Measurements from ENCODE around the gene CACNA1C.
"Not testable (repeated sequence)": the region's sequence is repeated elsewhere in the genome, so short reads cannot be mapped to it uniquely, and the experiment has no call there.

The CACNA1C gene

DNA sequence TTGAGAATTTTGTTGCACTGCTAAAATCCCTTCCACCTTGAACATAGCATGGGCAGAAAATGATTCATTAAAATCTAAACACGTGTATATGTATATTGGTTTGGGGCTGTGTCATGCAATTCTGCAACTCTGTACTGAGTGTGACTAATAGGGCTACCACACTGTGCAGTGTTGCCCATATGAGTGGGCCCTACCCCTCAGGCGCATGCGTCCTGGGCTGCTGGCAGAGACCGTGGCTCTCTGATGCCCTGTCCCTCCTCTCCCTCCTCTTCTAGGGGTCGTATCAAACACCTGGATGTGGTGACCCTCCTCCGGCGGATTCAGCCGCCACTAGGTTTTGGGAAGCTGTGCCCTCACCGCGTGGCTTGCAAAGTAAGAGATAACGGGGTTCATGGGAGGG lies 613.6 kb downstream of the CACNA1C start:
- DNase-seq: no peak

DNA sequence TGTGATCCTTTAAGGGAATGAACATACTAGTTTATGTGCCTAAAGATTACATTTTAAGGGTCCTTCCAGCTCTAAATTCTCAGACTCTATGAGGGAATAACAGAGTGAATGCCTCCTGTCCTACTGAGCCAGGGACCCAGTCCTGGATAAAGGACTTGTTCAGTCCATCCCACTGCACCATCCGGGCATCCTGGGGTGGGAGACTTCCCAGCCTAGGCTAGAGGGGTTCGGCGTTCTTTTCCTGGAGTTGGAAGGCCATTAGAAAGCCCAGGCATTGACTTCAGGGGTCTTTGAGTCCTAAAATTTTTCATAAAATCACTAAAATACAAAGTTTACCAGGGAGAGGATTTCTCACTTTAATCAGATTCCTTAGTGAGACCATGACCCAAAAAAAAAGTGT lies 614.1 kb downstream of the CACNA1C start:
- DNase-seq: no peak

DNA sequence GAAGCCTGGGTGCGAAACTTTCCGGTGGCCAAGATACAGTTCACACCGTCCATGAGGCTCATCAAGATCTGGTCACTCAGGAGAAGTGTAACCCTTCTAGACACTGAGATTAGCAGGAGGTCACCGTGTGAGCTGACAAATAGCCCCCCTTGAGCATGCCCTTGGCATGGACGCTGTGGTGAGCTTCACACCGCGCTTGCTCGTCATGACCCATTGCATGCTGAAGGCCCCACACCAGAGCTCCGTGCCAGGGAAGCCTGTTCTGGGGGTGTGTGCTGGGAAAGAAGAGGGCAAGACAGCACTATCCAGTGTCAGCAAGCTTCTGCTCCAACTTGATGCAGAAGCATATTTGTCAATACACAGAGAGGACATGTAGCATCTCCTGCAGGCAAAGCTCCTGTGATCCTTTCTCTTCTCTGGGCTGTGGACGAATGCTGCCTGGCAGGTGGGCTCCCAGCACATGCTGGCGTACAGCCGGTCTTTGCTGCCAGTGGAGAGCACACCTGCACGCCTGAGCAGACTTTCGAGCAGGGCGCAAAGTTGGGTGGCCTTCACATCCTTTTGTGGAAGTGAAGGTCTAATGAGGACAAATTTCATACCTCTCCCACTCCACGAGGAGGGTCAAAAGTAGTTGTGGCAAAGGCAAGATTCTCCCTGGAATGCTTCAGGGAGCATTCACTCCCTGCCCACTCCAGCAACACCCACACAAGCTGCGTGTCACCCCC lies 615.1 kb downstream of the CACNA1C start:
- DNase-seq: no peak

DNA sequence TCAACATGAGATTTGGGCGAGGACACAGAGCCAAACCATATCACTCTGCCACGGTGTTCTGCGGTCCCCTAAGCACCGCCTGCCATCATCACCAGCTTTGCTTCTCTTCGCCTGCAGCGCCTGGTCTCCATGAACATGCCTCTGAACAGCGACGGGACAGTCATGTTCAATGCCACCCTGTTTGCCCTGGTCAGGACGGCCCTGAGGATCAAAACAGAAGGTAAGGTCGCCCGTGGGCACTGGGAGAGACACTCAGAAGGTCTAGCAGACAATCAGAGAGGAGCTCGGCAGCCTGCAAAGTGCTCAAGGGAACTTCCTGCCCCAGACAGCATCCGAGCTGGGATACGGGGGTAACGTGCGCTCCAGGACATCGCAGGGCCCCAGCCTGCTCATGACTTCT lies 616.0 kb downstream of the CACNA1C start:
- DNase-seq: no peak

DNA sequence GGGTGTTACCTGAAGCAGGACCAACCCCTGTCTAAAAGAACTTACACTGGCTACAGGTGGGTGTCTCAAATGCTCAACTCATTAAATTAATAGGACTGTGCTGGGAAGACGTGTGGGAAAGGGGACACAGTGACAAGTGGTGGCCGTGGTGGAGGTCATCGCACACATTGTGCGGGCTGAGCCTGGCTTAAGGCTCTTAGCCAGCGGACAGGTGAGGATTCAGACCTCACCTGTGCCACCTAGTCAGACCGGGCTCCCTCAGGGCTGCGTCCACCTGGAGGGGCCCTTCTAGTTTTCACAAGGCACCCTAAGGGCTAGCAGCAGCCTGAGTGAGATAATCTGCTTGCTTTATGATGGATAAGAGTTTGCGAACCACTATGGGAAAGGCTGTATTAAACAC lies 616.8 kb downstream of the CACNA1C start:
- no peak for DNase-seq

DNA sequence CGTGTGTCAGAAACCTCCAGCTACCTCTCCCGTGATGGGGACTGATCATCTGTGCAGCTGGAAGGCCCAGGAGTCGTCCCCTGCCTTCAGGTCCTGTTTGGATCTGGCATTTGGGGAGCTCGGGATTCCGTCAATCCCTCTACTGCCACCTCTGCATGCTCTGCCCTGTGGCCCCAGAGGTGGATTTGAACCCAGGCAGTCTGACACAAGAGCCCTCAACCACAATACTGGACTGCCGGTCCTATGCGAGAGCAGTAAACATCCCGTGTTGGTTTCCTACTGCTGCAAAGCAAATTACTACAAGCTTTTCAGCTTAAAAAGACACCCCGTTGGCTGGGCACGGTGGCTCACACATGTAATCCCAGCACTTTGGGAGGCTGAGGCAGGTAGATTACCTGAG lies 620.1 kb downstream of the CACNA1C start:
- no peak for DNase-seq

DNA sequence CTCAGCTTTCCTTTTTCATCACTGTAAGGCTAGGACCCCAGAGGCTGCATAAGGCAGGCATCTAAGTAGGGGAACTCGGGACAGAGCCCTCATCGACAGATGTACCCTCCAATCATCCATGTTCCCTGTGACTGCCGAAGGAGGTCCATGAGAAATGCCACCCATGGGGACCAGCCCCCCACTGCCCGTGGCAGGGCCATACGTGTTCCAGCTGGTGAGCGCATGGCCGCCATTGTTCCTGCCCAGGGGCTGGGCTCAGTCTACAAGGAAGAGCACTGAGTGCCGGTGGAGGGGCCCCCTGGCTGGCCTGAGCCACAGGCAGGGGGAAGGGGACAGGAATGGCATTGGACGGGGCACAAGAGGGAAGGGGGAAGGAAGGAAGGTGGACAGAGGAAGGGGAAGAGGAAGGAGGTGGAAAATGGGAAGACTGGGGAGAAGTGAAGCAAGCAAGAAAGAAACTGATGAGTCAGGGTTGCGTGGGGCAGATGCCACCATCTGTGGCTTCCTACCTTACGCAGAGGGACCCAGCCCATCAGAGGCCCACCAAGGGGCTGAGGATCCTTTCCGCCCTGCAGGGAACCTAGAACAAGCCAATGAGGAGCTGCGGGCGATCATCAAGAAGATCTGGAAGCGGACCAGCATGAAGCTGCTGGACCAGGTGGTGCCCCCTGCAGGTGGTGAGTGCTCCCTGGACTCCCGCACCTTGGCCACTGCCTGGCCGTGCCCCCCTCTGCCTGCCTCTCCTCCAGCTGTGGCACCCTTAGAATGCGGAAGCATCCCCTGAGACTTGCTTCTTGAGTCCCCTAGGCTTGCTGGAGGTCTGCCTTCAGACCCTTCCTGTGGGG lies 621.4 kb downstream of the CACNA1C start:
- DNase-seq: no peak

DNA sequence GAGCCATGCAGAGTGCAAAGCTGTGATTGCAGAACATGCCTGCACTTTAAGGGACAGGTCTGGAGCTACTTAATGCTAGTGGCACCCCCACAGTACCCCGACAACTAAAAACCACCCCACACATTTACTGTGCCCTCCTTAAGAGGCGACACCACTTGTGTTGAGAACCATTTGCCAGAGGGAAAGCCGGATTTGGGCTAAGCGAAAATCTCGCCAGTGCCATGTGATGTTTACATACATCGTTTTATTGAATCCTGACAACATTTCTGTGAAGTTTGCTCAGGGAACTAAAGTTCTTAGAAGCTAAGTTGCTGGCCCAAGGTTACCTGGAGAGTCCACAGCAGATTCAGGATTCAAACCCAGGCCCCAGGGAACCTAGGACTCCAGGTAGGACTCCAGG lies 623.0 kb downstream of the CACNA1C start:
- no peak for DNase-seq

DNA sequence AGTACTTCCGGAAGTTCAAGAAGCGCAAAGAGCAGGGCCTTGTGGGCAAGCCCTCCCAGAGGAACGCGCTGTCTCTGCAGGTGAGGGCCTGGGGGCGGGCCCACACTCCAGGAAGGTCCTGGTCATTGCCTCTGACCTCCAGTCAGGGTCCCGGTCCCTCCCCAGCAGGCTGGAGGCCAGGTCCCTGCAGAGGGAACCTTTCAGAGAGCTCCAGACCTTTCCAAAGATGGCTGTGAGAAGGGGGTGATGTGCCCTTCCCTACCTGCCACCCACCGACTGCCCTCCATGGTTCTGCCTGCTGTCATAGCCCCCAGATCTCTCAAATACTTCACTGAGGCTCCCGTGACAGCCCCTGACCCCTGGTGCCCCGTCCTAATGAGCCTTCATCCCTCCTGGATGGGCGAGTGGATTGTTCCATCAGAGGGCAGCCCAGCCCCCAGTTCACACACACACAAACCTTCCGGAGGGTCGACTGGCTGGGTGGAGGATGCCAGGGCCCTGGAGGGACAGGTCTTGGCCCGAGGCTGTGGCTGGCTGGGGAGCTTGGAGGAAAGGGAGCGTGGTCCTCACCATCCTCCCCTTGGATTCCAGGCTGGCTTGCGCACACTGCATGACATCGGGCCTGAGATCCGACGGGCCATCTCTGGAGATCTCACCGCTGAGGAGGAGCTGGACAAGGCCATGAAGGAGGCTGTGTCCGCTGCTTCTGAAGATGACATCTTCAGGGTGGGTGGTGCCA lies 624.5 kb downstream of the CACNA1C start:
- DNase-seq: no peak

DNA sequence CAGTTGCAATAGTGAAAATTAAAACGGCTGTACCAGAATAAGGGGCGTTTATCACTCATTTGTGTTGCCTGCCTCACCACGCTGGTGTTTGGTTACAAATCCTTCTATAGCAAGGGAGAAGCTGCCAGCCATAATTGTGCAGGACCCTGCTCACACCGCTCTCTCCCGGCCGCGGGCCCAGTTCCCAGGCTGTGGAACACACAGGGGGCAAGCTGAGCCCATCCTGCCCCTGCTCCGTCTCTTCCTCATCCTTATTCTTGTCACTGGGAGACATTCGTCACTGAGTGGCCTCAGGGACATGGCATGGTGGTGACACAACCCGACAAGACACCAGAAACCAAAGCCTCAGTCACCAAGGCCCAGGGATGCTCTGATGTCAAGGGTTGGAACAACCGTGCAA lies 625.6 kb downstream of the CACNA1C start:
- no peak for DNase-seq

DNA sequence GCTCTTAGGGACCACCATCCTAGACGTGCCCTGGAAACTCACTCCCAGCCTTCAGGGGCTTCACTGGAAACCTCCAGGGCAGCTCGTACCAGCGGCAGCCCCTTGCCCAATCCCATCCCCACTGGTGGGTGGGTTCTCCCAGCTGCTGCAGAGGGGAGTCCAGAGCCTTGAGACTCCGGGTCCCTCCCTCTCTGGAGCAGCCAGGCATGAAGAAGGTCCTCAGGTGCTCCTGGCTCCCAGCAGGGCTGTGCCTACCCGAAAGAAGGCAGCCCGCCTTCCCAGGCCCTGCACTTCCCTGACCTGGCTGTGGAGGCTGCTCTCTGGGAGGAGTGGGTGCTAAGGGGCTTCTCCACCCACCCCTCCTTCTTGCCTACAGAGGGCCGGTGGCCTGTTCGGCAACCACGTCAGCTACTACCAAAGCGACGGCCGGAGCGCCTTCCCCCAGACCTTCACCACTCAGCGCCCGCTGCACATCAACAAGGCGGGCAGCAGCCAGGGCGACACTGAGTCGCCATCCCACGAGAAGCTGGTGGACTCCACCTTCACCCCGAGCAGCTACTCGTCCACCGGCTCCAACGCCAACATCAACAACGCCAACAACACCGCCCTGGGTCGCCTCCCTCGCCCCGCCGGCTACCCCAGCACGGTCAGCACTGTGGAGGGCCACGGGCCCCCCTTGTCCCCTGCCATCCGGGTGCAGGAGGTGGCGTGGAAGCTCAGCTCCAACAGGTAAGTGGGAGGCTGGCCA lies 626.5 kb downstream of the CACNA1C start:
- no peak for DNase-seq

DNA sequence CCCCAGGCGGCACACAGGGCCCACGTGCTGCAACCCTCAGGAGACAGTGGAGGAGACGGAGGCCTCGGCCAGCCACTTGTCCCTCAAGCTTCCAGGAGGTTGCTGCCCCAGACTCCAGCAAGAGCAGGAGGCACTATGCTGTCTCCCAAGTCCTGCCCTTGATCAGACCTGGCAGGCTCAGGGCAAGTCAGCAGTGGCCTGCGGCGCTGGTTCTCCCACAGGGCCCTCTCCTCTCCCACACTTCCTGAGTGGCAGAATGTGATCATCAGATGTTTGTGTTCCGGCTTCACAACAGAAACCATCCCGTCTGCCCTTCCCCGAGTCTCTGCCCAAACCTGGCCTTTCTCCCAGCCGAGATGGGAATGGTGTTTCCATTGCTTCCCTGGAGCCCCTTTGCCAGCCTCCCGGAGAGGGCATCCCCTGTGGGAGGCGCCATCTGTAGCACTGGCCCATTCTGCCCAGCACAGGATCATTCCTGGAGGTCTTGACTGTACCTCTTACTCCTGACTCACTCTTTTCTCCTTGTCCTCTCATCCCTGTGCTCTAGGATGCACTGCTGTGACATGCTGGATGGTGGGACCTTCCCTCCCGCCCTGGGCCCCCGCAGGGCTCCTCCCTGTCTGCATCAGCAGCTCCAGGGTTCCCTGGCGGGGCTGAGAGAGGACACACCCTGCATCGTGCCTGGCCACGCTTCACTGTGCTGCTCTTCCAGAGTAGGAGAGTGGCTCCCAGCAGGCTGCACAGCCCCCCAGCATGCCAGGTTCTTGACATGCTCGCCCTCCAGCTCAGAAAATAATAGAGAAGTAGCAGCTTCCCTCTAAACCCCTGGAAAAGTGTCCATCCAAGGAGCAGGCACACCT lies 627.3 kb downstream of the CACNA1C start:
- DNase-seq: no peak

DNA sequence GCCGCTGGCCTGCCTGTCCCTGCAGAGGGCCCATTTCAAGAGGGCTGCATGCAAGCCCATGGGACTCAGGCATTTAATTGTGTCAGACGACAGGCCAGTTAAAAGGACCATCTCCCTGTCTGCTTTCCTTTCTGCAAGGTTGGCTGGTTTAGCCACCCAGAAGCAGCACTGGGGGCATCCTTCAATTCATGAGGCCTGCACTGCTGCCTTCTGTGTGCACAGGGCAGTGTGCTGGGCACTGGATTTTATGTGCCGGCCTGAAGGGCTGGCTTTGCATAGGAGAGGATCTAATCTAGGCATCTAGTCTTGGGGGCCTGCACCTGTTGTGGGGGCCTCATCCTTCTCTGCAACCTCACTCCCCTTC lies 627.9 kb downstream of the CACNA1C start:
- DNase-seq: no peak

DNA sequence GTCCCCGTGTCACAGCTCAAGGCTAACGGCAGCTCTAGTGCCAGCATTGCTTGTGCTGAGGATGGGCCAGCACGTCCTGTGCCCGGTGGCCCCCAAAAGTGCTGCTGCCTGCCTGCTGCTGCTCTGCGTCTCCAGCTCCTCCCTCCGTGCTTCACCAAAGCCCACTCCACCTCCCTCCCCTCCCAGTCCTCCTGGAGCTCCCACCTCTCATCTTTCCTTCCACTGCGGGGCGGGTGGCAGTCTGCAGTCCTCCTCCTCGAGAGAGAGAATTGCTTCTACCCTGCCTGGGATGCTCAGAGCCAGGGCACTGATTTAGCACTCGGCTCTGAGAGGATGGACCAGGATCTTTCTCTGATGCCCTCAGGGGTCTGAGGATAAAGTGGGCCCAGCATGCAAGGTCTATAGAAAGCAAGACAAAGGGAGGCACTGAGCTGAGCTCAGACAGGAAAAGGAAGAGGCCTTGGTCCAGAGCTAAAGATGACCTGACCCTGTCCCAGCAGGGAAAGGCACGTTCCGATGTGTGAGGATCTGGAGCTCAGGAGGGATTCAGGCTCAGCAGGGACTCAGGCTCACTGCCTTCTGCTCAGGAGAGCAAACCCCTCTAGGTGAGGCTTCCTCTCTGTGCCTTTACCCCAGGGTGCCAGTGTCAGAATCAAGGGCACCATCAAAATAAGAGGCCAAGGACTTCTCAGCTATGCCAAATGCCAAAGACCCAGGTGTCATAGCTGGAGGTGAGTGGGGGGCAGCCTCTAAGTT lies 628.8 kb downstream of the CACNA1C start:
- no peak for DNase-seq

DNA sequence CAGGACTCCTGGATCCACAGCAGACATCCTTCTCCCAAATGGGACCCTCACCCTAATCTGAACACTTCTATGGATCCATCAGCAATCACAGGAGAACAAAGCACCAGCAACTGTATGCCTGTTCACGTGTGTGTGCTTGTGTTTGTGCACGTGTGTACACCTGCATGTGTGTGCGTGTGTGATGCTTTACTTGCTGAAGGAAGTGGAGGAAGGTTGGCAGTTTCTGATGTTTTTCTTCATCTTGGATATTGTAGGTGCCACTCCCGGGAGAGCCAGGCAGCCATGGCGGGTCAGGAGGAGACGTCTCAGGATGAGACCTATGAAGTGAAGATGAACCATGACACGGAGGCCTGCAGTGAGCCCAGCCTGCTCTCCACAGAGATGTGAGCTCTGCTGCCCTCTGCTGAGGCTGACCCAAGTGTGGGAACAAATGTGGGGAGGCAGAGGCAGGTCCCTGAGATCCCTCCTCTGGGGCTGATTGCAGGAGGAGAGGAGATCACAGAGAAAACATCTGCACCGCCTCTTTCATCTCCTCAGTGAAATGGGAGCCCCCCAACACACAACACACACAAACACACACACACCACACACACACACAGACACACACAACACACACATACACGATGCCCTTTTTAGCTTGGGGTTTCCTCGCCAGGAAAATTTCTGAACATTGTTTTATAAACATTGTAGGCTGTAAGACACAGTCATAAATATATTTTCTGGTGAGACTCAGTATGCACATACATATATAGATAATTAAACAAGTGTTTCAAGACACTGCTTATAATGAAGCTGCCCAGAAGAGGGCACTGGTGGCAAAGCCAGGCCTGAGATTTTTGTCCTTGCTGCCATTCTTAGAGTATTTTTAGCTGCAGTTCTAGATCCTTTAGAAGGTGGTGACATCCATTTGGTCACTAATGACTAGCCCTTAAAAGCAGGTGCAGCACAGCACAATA lies 629.8 kb downstream of the CACNA1C start:
- no peak for DNase-seq

DNA sequence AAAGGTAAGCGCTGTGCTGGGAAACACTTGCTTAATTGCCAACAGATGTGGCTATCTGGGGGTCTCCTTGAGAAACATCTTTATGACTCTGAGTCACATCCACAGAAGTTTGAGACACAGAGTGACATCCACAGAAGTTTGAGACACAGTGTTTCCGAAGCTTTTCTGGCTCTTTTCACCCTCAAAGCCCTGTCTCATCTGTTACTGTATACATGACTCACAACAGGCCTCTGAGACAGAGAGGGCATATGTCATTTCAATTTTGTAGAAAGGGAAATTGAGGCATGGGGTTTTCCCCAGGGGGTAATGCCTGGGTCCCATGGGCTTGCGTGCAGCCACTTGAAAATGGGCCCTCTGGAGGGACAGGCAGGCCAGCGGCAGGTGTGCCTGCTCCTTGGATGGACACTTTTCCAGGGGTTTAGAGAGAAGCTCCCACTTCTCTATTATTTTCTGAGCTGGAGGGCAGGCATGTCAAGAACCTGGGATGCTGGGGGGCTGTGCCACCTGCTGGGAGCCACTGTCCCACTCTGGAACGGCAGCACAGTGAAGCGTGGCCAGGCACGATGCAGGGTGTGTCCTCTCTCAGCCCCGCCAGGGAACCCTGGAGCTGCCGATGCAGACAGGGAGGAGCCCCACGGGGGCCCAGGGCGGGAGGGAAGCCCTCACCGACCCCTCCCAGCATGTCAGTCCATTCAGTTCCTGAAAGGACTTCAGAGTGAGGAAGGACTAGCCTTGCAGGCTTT lies 630.7 kb downstream of the CACNA1C start:
- DNase-seq: no peak

DNA sequence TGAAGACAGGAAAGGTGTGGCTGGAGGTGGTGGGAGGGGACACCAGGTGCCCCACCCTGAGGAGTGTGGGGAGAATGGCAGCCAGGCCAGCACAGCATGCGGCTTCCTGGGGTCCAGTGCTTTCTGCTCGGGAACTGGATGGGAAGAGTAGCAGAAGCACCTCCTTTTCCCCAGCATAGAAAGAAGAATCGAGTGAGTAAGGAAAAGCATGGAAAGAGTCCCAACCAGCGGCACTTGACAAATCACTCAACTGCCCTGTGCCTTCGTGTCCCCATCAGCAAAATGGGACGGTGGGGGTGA lies 631.2 kb downstream of the CACNA1C start:
- not testable (repeated sequence) for DNase-seq

DNA sequence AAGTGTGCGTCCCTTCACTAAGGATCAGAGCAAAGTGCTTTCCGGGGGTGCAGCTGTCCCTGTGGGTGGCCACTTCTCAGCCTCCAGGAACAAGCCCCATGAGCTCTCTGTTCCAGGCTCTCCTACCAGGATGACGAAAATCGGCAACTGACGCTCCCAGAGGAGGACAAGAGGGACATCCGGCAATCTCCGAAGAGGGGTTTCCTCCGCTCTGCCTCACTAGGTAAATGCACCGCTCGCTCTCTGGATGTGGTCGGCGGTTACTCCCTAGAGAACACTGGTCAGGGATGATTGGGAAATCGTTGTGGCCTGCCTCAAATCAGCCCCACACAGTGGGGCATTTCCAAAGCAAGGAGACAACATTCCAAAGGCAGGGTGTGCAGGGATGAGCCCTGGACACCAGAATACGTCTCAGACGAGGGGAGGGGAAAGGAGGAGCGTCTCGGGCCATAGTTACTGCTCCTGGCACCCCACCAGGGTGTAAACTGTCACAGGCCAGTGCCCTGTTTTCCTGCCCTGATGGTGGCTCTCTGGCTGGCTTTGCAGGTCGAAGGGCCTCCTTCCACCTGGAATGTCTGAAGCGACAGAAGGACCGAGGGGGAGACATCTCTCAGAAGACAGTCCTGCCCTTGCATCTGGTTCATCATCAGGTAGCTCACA lies 633.0 kb downstream of the CACNA1C start:
- DNase-seq: not testable (repeated sequence)

DNA sequence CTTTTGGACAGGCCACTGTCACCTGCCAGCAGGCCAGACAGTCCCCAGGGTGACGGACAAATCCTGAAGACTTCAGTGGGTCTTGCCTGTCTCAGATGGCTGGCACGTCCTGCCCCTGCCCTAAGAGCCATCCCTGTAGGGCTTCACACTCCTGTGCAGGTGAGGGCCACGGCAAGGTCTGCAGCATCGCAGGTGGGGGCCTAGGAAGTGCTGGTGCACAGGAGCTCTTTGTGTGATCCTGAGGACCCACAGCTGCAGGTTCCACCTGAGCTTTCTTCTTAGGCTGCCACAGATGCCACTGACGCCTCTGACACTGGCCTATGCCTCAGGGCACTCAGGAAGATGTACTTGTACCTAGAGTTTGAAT lies 633.5 kb downstream of the CACNA1C start:
- DNase-seq: no peak

Measured in NCI-H1092 (cell line).